SH-SY5Y (cell line): ENCODE measurements around the gene GDPD4.

Experiments
- GATA2 ChIP-seq: IDR thresholded peaks from 2 replicates; pipeline ENCODE4 v1.6.1; 2011; ENCODE audit warnings: mild to moderate bottlenecking, low read depth, low read length
- GATA3 ChIP-seq: IDR thresholded peaks from 2 replicates; pipeline ENCODE4 v1.6.1; 2011; ENCODE audit warnings: low read depth, mild to moderate bottlenecking, low read length, moderate library complexity

DNA sequence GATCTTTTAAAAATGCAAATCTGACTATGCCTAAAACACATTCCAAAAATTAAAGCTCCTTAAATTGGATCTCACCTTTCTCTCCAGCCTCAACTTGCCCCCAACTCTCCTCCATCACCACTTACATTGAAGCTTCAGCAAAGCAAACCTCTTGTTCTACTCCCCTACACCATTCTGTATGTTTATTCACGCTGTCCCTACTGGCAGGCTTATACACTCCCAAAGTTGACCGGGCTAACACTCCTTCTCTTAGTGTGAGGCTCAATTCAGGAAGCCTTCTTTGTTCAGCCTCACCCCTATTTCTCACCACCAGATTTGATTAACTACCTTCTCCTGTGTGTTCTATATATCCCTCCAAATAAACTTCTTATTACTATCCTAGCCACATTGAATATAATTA lies 1.8 kb upstream of the GDPD4 start:
- no peak for TF ChIP-seq GATA2
- no peak for TF ChIP-seq GATA3
